Omental fat pad (tissue), 4 donors: Measurements from ENCODE around the gene TRDN. TPM values are rescaled to one million over a fixed set of nuclear protein-coding genes. Genes with fewer than 3 reads are reported as not detected.

Experiments used
- ATAC-seq: fragments of 150-250 bp; one replicate; pipeline ENCODE4 v1.9.1; 2016; ENCODE audit warnings: mild to moderate bottlenecking, moderate library complexity; ENCODE audit not compliant: low FRiP score
- DNase-seq: peaks from one replicate; pipeline ENCODE4 v3.0.0-alpha.2; 2019; ENCODE audit warnings: low spot score
- CTCF ChIP-seq, 3 donors: fragments of 450-650 bp; IDR thresholded peaks; one replicate each; pipeline ENCODE4 v1.5.1; 2016 to 2017; ENCODE audit warnings: antibody characterized with exemption in 3 of 3, mild to moderate bottlenecking in 3 of 3, moderate library complexity in 2 of 3
- total RNA-seq, 4 donors: library from RNA; depleted of rRNA; stranded (reverse); fragments of >200 nt; gene quantifications; one replicate each; pipeline ENCODE4 v1.1.0, GENCODE V29; 2016

The TRDN gene
- total RNA-seq, 4 donors from 2014 or later, result 0.09 to 1.1 (median 0.12) TPM; not detected in 1

DNA sequence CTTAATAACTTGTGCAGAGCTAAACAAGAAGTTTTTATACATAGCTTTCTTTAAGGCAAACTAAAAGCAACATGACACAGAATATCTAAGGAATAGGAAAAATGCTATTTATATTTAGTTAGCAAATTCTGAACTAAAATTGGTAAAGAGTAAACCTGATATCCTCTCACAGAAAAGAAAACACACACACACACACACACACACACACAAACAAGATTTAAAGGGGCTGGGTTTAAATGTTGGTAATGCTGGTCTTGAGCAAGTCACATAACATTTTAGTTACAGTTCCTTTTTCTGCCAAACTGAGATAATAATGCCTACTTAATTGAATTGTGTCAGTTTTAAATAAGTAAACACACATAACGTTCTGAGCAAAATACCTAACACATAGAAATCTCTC, 1.6 kb downstream of the TRDN start:
- DNase-seq (no peak), ATAC-seq (no peak)
- TF ChIP-seq CTCF (IDR thresholded peaks at IDR 0.05), result no peak

DNA sequence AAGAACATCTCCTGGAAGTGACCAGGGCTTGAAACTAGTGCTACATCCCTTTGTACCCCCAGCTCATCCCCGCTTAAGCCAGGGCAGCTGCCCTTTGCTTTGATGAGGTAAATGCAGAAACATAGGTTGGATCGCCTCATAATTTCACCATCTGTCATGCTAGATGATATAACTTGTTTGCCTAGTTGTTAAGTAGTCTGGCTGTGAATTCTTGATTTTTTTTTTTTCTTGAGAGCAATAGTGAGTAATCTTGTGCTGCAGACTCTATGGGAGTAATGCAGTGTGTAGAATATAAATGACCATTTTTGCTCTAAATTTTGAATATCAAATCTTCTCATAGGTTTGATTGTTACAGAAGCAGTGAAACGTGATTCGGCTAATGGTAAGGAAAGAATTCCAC, 4.1 kb downstream of the TRDN start:
- ATAC-seq, result no peak
- TF ChIP-seq CTCF (IDR thresholded peaks at IDR 0.05), result no peak
- DNase-seq, result no peak

DNA sequence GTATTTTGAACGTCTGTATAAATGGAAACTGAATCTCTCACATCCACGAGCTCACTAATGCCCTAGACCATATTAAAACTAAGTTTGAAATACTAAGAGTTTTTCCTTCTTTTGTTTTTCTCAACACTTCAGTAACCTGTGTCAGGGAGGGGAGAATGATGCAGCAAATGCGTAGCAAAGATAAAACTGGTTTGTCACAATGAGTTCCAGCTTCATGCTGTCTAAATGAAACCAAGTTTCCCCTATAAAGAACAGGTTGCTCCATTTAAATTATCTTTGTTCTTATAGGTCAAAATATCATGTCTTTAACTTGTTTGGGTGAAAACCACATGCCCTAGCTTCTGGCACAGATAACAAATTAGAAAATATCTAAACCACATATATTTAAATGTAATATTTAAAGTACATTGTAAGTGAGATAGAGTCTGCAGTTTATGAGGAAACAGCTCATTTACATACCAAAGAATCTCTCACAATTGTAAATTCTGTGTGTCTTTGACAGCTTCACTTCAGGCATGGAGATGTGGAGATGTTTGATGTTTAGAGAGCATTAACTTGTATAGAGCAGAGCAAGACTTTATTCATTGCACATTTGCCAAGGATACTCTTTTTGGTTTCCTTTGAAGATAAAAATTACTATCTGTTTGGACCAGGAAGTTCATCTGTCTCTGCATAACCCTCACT, 7.3 kb downstream of the TRDN start:
- no peak for TF ChIP-seq CTCF (IDR thresholded peaks at IDR 0.05)
- DNase-seq, result no peak
- no peak for ATAC-seq

- TF ChIP-seq CTCF (IDR thresholded peaks at IDR 0.05), result no peak
- DNase-seq (no peak), ATAC-seq (no peak)
Measured at GRCh38 chr6:123625696-123626095, 11.1 kb downstream of the TRDN start.

GRCh38 chr6:123622780-123623179, 14.0 kb downstream of the TRDN start:
- no peak for TF ChIP-seq CTCF (IDR thresholded peaks at IDR 0.05)
- ATAC-seq, result no peak

GRCh38 chr6:123619156-123619555, 17.6 kb downstream of the TRDN start:
- DNase-seq (no peak), ATAC-seq (no peak)
- no peak for TF ChIP-seq CTCF (IDR thresholded peaks at IDR 0.05)

More at GRCh38 chr6:123622780-123623179, 14.0 kb downstream of the TRDN start:
- no peak for DNase-seq

GRCh38 chr6:123616942-123617341, 19.8 kb downstream of the TRDN start:
- ATAC-seq (no peak), DNase-seq (no peak)
- no peak for TF ChIP-seq CTCF (IDR thresholded peaks at IDR 0.05)
